ENCODE results near the gene SLC7A7.
A peak's percentile ranks its signal among the peaks of the same experiment; 100 is the strongest.
"Not testable (repeated sequence)": the region's sequence is repeated elsewhere in the genome, so short reads cannot be mapped to it uniquely, and the experiment has no call there.

SLC7A7 gene

GRCh38 chr14:22820731-22821130 lies 5.5 kb upstream of the SLC7A7 start:
- DNase-seq, result peak; percentile 44

GRCh38 chr14:22819151-22819988 lies 4.1 kb upstream of the SLC7A7 start:
- DNase-seq, result no peak

- no peak for DNase-seq
Observed at GRCh38 chr14:22814373-22814772, 862 bp downstream of the SLC7A7 start.

GRCh38 chr14:22813145-22813544 lies 2.1 kb downstream of the SLC7A7 start:
- DNase-seq, result no peak

- no peak for DNase-seq
Observed at GRCh38 chr14:22812744-22813143, 2.5 kb downstream of the SLC7A7 start.

- DNase-seq, result no peak
Observed at GRCh38 chr14:22811722-22812121, 3.5 kb downstream of the SLC7A7 start.

GRCh38 chr14:22808388-22809209 lies 6.6 kb downstream of the SLC7A7 start:
- no peak for DNase-seq

- no peak for DNase-seq
Observed at GRCh38 chr14:22807432-22808087, 7.7 kb downstream of the SLC7A7 start.

- not testable (repeated sequence) for DNase-seq
Observed at GRCh38 chr14:22805235-22805634, 10.0 kb downstream of the SLC7A7 start.

- DNase-seq, result no peak
Observed at GRCh38 chr14:22803687-22803974, 11.6 kb downstream of the SLC7A7 start.

- no peak for DNase-seq
Observed at GRCh38 chr14:22802860-22803686, 12.2 kb downstream of the SLC7A7 start.

- no peak for DNase-seq
Observed at GRCh38 chr14:22801716-22802115, 13.5 kb downstream of the SLC7A7 start.

- no peak for DNase-seq
Observed at GRCh38 chr14:22800346-22800745, 14.9 kb downstream of the SLC7A7 start.

GRCh38 chr14:22798528-22798927 lies 16.7 kb downstream of the SLC7A7 start:
- no peak for DNase-seq

GRCh38 chr14:22797017-22797917 lies 18.0 kb downstream of the SLC7A7 start:
- no peak for DNase-seq

- no peak for DNase-seq
Observed at GRCh38 chr14:22796087-22796707, 19.0 kb downstream of the SLC7A7 start.

- no peak for DNase-seq
Observed at GRCh38 chr14:22794551-22794951, 20.7 kb downstream of the SLC7A7 start.

- no peak for DNase-seq
Observed at GRCh38 chr14:22793976-22794375, 21.3 kb downstream of the SLC7A7 start.

- not testable (repeated sequence) for DNase-seq
Observed at GRCh38 chr14:22793550-22793949, 21.7 kb downstream of the SLC7A7 start.

GRCh38 chr14:22792158-22792557 lies 23.1 kb downstream of the SLC7A7 start:
- DNase-seq, result no peak

GRCh38 chr14:22791301-22791700 lies 23.9 kb downstream of the SLC7A7 start:
- peak; percentile 88 for DNase-seq
